ENCODE results near the gene ABLIM3.

ABLIM3 gene

DNA sequence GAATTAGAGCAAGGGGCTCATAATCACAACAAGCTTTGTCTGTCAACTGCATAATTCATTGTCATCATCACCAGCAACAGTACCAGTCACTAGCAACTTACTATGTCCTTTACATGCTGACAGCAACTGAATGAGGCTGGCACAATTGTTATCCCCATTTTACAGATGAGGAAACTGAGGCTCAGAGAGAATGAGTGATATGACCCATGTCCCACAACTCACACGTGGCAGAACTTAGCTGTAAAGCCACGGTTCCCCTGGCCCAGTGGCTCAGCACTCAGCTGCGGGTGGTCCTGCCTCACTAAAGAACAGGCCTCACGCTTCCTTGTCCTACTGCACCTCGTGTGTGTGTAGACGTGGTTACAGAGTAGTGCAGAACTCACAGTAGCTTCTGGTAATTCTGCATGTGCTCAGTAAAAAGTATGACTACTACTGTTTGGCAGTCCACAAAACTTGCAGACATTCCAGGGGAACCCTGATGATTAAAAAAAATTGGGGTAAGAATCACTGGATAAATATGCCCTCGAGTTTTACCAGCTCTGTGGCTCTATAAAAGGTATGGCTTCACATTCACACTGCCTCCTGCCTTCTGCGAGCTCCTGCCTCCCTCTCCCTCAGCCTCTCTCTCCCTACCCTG, 160.6 kb downstream of the ABLIM3 start:
- TF ChIP-seq ZNF274 (IDR thresholded peaks at IDR 0.05; ENCODE audit: low read depth, low read length): no peak
- no peak overlapping the region for H3K4me3 ChIP-seq (ENCODE audit: low read length)

DNA sequence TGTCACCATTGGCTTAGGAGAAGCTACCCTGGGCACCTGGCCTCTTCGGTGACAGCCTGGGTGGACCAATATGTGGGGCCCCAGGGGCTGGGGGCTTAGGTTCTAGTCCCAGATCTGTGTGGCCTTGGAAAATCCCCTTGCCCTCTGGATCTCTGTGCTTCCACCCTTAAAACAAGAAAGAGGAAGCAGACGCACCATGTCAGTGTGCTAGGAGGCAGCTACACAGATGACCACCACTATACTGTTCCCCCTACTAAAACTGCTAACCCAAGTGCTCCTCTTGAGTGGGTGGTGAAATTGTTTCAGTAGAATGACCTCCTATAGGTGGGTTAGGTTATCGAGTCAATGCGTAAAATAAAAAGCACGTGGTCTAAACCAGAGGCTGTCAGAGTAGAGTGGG, 161.3 kb downstream of the ABLIM3 start:
- H3K4me3 ChIP-seq (ENCODE audit: low read length): no peak overlapping the region
- no peak for TF ChIP-seq ZNF274 (IDR thresholded peaks at IDR 0.05; ENCODE audit: low read depth, low read length)

DNA sequence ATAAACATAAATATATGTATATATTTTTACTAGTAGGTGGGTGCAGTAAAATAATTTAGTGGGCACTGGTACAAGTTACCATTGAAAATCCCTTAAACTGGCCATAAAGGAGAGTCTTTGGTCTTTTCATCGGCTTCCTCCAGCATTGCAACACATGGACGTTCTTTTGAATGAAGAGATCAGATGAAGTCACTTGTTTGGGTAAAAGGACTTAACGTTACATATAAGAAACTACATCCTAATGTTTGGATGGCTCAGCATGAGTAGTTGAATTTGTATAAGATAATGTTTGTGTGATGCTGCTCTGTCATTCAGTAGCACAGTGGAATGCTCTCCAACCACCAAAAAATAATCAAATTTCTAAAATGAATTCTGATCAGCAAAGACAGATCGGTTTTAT, 161.9 kb downstream of the ABLIM3 start:
- H3K4me3 ChIP-seq (ENCODE audit: low read length): no peak overlapping the region
- TF ChIP-seq ZNF274 (IDR thresholded peaks at IDR 0.05; ENCODE audit: low read depth, low read length): no peak

DNA sequence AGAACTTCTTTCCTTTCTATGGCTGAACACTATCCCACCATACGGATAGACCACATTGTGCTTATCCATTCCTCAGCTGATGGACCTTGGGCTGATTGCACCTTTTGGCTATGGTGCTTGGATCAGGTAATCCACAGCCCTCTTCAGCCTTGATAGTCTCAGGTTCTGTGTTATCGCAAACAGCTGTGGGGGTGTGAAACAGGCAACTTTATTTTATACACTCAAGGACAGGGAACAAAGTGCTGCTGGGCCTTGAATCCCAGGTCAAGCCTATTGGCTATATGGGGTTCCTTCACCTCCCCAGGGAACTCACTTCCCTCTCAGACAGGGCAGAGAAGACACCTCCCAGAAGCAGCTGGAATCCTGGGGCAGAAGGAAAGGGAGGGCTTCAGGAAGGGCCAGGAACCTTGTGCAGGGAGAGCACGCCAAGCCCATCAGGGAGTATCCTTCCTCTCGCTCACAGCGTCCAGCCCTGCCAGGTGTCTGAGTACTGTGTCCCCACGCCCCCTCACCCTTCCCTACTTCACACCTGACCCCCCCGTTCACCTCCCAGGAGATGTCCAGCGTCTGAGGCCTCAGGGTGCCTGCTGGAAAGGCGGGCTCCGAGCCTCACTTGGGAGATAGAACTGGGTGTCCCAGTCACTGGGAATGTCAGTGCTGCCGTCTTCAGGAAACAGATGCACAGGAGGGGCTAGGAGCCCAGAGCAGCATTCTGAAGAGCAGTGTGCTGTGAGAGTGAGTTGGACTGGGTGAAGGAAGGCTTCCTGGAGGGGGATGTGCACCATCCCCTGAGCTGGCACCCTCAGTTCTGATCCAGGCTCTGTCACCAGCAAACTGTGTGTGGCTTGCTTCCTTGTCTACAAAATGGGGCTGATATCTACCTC, 163.1 kb downstream of the ABLIM3 start:
- no peak overlapping the region for H3K4me3 ChIP-seq (ENCODE audit: low read length)
- no peak for TF ChIP-seq ZNF274 (IDR thresholded peaks at IDR 0.05; ENCODE audit: low read depth, low read length)

DNA sequence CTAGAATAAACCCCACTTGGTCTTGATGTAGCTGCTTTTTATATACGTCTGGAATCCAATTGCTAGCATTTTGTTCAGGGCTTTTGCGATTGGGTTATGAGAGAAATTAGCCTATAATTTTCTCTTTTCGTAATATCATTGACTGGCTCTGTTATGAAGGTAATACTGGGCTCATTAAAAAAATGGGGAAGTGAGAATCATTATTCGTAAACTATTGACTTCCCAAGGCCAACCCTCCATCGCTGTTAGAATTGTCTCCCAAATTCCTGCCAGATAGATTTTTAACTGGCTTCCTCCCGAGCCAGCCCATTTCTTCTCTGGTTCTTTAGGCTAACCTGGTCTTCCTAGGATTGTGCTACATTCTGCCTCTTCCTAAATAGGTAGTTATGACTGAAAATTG, 168.1 kb downstream of the ABLIM3 start:
- H3K4me3 ChIP-seq (ENCODE audit: low read length): no peak overlapping the region
- no peak for TF ChIP-seq ZNF274 (IDR thresholded peaks at IDR 0.05; ENCODE audit: low read depth, low read length)
